RPMI7951 (cell line): ENCODE measurements around the gene CHRNB4. TPM values are rescaled to one million over a fixed set of nuclear protein-coding genes. Genes with fewer than 3 reads are reported as not detected.
"Not testable (repeated sequence)": the region's sequence is repeated elsewhere in the genome, so short reads cannot be mapped to it uniquely, and the experiment has no call there.

ENCODE experiments used
- DNase-seq: peaks from one replicate; pipeline ENCODE4 v3.0.0-alpha.2; 2012; ENCODE audit warnings: low read depth
- total RNA-seq: library from RNA; depleted of rRNA; stranded (reverse); fragments of >200 nt; shearing (Covaris generic); gene quantifications from 2 replicates; pipeline ENCODE4 v1.2.3, GENCODE V29; 2014; rRNA removed

Gene CHRNB4
- total RNA-seq, result not detected in 2 replicates

GRCh38 chr15:78641102-78641748 lies at the start of gene CHRNB4:
Gene CHRNB4, minus strand, starts transcription at chr15:78641210. Its CDS starts 77 bp downstream, at chr15:78641133.
- no peak for DNase-seq

DNA sequence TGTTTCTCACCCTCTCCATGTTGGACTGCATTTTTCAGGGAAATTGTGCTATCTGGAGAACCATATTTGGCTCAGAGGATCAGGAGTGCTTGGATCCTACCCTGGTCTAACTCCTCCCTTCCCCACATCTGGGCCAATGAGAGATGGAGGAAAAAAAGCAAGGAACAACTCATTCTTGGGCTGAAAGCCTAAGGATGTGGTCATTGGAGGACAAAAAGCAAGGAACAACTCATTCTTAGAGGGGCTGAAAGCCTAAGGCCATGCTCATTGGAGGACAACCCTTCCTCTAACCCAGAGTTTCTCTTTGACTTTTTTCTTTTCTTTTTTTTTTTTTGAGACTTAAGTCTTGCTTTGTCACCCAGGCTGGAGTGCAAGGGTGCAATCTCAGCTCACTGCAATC lies 48.6 kb upstream of the CHRNB4 start:
- DNase-seq, result no peak

DNA sequence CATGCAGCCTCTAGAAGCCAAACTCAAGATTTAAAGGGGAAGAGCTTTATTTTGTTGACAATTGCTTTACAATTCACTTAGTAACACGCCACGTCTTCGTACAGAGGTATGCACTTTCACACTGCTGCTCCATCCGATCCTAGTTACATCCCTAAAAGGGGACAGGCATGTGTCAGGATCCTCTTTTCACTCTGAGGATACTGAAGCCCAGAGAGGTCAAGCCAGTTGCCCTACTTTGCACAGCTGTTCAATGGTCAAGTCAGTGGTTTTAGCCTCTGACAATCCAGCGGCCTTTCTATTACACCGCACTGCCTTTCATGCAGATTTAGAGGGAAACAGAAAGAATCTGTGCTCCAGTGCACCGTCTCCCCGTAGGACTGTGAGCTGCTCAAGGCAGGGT lies 44.9 kb upstream of the CHRNB4 start:
- no peak for DNase-seq

- DNase-seq, result no peak
Observed at GRCh38 chr15:78685159-78685921, 44.3 kb upstream of the CHRNB4 start.

DNA sequence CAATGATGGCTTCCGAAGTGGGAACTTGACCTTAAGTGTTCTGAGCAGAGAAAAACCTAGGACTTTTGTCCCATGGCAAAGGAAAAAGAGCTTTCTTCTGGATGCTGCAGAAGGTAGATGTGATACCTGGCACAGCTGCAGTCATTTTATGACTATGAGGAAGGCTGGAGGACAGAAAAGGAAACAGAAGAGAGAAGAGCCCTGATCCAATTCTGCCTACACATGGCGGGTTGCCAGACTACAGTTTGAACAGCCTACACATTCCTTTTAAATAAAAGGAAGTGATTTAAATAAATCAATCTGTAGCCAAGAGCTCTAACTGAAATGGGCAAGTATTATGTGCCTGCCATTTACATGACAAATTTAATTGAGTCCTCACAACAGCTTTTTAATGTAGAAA lies 43.6 kb upstream of the CHRNB4 start:
- no peak for DNase-seq

DNA sequence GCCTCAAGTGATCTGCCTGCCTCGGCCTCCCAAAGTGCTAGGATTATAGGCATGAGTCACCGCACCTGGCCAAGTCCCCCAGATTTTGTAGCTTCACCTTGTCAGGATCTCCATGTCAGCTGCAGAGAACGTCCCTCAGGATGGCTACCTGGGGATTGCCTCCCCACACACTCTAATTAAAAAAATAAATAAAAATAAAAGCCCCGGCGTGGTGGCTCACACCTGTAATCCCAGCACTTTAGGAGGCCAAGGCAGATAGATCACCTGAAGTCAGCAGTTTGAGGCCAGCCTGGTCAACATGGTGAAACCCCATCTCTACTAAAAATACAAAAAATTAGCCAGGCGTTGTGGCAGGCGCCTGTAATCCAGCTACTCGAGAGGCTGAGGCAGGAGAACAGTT lies 42.6 kb upstream of the CHRNB4 start:
- not testable (repeated sequence) for DNase-seq

DNA sequence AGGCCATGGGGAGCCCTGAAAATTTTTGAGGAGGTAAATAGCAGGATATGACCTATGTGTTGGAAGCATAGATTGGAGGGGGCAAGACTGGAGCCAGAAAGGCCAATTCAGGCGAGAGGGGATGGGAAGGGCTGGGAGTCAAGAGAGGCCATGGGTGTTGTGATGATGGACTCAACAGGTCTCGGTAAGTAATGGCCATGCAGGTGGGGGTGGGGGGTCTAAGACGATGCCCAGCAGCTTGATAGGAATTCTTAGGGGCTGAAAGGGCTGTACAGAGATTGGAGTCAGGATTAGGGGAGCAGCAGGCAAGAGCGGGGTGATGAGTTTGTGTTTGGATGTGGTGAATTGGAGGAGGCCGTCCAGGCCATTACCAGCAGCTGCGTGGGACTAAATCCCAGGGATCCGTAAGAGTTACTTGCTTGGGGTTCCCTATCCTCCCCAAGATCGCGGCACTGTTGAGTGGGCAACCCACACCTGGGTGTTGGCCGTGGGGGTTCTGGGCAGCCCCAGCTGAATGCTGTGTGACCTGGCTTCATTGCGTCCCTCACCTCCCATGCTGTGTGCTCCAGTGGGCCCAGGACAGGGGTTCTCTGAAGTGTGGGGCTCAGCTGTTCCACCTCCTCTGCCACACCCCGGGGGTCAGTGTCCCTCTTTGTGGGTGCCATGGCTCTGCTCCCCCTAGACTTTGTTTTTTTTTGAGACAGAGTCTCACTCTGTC lies 41.8 kb upstream of the CHRNB4 start:
- DNase-seq, result no peak

DNA sequence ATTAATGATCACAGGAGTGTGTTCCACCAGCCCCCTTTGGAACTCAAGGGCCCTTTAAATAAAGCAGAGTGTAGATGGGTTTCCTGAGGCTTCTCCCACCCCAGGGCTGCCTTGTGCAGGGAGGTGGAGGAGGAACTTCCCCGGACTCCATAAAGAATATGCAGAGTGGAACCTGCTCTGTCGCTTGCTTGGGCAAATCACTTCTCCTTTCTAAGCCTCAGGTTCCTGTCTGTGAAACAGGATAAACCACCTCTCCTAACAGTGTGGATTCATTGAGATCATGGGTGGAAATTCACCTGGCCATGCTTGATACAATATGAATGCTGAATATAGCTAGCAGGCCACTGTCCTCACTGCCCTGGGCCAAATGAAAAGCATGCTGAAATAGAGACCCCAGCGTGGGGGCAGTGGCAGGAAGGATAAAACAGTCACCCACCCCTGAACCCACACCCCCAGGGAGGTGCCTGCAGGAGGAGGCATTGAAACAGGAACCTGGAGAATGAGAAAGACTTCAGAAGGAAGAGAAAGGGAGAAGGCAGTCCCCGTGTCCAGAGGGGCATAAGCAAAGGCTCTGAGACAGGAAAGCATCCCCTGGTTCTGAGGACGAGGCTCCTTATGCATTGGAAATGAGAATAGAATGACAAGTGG lies 41.1 kb upstream of the CHRNB4 start:
- DNase-seq, result no peak

- DNase-seq, result no peak
Observed at GRCh38 chr15:78681281-78682003, 40.4 kb upstream of the CHRNB4 start.

- no peak for DNase-seq
Observed at GRCh38 chr15:78680431-78681075, 39.5 kb upstream of the CHRNB4 start.

GRCh38 chr15:78679089-78679511 lies 38.1 kb upstream of the CHRNB4 start:
- DNase-seq, result no peak

DNA sequence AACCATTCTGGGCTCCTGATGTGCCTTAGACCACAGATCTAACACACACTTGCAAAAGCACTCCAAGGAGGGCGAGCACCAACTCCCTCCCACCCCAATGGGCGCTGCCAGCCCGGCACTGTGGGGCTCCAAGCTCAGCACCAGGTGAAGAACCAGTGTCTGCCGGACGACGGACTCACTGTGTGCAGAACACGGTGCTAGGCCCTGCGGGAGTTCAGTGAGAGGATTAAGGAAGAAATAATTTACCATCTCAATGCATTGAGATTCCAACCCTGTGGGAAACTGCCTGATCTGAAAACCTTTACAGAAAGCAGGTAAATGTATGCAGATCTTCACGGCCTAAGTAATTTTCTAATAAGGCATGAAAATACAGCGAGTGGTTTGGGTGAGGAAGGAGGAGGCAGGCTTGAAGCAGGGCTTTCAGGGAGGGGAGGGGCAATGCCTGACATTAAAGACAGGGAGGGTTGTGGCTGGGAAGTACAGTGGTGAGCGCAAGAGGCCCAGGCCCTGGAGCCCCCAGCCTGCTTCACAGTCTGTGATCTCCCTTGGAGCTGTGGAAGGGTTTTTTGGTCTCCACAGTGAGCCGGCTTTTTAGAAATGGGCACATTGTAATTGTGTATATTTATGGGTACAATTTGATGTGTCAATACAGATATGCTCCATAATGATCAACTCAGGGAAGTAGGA lies 35.6 kb upstream of the CHRNB4 start:
- DNase-seq, result no peak

- DNase-seq, result no peak
Observed at GRCh38 chr15:78675617-78676360, 34.8 kb upstream of the CHRNB4 start.

GRCh38 chr15:78675206-78675605 lies 34.2 kb upstream of the CHRNB4 start:
- no peak for DNase-seq

GRCh38 chr15:78673917-78674444 lies 33.0 kb upstream of the CHRNB4 start:
- no peak for DNase-seq

DNA sequence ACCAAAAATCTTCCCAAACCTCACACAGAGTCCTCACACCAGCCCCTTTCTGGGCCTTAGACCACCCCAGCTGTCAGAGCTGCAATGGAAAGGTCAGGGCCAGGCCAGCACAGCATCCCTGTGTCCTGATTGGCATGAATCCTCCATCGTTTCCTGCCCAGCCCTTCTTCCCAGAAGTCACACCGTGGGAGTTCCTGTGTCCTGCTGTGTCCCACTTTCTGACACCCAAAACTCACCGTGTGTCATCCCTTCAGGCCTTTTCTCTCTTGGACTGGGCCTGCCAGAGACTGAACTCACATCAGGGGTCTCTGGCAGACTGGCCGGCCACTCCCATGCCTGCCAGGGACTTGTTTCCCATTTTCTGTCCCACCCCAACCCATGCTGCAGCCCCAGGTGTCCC lies 32.5 kb upstream of the CHRNB4 start:
- DNase-seq, result no peak

DNA sequence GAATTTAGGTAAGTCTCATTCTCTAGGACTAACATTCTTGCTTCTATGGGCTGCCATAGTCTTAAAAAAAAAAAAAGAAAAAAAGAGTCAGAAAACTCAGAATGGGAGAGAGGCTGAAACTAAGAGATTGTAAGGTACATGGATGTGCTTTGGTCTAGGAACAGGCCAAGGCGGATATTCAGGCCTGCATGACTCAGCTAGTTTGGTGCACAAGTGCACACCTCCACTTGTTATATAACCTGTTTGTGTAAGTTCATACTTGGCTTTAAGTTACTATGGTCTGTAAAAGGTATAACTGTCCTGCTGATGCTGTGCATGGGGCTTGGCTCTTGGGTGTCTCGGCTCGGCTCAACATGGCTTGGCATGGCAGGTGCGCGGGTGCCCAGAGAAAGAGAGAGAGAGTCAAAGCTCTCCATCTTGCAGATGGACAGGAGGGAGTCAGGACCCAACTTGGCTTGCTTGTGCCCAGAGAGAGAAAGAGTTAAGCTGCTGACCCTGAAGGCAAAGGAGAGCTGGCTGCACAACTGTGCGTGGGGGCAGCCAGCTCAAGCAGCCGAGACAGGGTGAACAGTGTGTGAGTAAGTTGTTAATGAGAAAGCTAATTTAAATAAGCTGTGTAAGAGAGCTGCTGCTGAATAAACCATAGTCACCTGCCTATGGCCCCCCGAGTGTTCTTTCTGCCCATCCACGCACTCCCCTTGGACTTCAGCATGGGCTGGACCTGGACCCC lies 31.4 kb upstream of the CHRNB4 start:
- no peak for DNase-seq

GRCh38 chr15:78671626-78672211 lies 30.7 kb upstream of the CHRNB4 start:
- DNase-seq, result no peak
